GM21423 (cell line): ENCODE results near the gene TRAF6.
"Not testable (repeated sequence)": the region's sequence is repeated elsewhere in the genome, so short reads cannot be mapped to it uniquely, and the experiment has no call there.

Experiments
- ATAC-seq: cut with Tn5 transposase; IDR thresholded peaks from one replicate; pipeline ENCODE4 v1.9.1; 2021; ENCODE audit warnings: mild to moderate bottlenecking, moderate library complexity; ENCODE audit not compliant: unreplicated experiment

TRAF6 gene

DNA sequence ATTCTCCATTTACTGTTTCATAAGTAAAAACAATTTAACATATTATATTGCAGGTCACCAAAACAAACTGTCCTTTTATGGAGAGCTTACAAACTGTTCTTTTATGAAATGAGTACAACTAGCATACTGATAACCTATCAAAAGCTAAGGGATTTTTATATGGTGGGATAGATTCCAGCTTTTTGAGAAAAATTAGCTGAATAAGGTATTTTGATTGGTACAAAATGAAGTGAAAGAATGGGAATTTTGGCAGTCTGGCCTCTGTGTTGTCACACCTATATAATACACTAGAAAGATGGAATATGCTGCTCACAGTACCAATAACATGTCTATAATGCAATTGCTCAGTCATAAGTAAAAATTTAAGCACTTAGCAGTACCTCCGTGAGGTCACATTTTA lies 11.4 kb downstream of the TRAF6 start:
- ATAC-seq, result no peak

- ATAC-seq, result no peak
These were observed 16.7 kb downstream of the TRAF6 start for GRCh38 chr11:36493332-36493731.

- no peak for ATAC-seq
These were observed 17.3 kb downstream of the TRAF6 start for GRCh38 chr11:36492724-36493304.

- ATAC-seq, result no peak
These were observed 19.9 kb downstream of the TRAF6 start for GRCh38 chr11:36490026-36490806.

GRCh38 chr11:36488096-36488495 lies 22.0 kb downstream of the TRAF6 start:
- no peak for ATAC-seq

DNA sequence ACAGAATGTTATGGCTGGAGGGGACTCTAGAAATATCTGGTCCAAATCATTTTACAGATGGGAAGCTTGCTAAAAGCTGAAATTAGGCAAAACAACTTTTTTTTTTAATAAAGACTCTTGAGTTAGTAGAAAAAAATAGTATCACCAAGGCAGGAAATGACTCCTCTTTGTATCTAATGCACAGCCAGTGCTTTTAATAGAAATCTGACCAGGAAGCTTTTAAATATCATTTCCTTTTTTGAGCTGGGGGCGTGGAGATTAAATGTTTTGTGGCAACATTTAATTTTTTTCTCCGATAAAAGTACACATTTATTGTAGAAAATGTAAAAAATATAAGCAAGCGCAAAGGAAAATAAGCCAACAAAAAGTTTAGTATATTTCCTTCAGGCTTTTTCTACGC lies 22.5 kb downstream of the TRAF6 start:
- ATAC-seq, result no peak

DNA sequence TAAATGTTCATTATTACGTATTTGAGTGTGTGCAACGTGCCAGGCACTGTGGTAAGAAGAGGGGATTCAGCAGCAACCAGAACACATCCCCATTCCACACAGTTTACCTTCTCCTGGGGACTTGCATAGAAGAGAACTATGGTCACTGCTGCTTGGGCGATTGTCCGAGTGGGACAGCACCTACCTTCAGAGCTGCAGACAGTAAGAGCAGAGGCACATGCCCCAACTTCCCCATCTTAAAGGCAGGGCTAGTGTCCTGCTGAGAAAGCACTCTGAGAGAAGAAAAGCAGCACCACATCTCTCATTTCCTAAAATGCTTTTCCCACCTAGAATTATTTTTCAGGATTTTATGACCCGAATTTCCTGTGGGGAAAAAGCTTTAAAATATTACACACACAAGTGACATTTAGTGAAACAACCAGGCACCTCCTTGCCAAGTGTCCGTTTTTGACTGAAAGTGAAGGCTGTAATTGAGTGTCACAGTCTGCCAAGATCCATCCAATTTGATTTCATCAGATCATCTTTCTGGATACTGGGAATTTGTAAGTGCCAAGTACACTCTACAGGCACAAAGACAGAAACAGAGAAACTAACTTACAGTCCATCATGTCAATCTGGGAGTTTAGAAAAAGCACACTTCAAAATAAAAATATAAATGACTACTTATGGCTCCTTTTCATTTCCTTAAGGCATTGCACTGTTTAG lies 24.6 kb downstream of the TRAF6 start:
- ATAC-seq, result no peak

GRCh38 chr11:36483042-36483441 lies 27.0 kb downstream of the TRAF6 start:
- ATAC-seq, result not testable (repeated sequence)

GRCh38 chr11:36480833-36481232 lies 29.2 kb downstream of the TRAF6 start:
- no peak for ATAC-seq

DNA sequence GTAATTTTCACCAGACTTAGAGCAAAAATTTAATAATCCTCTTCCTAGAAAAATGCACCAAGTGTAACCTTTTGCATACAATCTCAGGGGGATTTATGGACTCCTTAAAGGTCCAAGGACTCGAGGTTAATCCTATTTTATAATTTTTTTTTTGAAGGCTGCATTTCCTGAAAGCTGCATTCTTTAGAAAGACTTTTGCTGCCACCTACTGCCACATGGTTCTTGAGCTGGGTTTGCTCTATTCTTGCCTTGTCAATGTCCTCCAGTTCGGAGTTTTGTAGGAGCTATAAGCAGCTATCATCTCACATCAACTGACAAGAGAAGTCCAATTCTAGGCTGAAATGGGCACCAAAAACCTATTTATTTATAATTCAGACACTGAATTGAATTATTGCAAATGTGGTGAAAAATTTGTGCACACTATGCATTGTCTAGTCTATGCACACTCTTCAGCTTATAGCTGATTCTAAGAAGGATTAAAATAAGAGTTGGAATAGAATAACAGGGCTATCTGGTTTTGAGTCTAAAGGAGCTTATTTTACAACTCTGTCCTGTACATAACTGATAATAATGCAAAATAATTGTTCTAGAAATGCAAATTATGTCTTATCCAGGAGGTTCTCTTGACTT lies 31.3 kb downstream of the TRAF6 start:
- ATAC-seq, result no peak

GRCh38 chr11:36475192-36475591 lies 34.9 kb downstream of the TRAF6 start:
- ATAC-seq, result no peak

- ATAC-seq, result no peak
These were observed 38.5 kb downstream of the TRAF6 start for GRCh38 chr11:36471577-36471976.

DNA sequence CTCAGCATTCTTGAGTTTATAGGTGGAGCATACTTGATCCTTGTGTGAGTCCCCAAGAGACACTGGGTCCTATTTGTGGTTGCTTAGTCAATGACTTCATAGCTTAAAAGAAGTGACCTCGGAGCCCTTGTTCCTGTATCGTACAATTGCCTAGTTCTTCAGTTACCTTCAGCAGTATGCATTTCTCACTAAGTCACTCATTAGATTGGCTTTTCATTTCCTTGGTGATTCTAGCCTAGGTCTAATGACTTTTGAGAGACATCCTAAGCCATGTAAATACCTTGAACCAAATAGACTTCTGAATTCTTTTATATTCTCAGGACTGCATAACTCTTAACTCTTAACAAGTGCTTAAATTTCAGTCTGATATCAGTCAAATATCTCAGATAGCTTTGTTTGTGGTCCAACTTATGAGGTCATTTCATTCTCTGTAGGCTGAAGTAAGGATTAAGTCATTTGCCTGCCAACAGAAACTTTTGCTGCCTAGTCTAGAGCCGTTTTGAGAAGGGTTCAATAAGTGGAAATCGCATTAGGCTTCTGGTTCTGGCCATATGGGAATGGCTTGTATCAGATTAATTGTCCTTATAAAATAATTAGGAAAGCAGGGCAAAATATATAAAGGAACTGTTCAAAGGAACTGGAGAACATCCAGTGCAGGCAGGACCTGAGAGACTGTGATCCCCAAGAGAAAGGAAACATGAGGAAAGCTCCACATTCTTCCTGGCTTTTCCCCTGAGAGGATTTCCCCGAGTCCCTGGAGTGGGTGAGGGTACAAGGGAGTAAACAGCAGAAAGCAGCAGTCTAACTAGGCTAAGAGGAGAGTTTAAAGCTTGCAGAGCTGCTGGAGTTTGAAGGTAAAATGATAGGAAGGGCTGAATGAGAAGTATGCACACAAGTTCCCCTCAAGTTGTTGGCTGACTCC lies 39.9 kb downstream of the TRAF6 start:
- no peak for ATAC-seq

- no peak for ATAC-seq
These were observed 41.0 kb downstream of the TRAF6 start for GRCh38 chr11:36469063-36469462.

DNA sequence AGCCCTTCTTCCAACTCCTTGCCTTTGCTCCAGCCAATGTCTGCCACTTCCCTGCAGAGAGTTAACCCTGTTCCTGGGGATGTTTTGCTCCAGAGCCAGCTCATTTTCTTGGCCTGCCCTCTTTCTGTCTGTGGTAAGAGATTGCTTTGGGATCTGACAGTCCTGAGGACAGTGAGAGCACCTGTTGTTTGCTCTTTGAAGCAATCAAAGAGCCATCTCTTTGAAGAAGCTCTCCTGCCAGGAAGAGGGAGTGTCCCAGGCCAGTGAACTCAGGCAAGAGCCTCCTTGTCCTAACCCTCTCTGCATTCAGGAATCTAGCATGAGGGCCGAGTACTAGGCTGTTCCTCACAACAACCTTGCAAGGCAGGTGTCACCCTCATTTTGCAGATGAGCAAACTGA lies 42.2 kb downstream of the TRAF6 start:
- no peak for ATAC-seq

- ATAC-seq, result no peak
These were observed 43.1 kb downstream of the TRAF6 start for GRCh38 chr11:36467012-36467411.

DNA sequence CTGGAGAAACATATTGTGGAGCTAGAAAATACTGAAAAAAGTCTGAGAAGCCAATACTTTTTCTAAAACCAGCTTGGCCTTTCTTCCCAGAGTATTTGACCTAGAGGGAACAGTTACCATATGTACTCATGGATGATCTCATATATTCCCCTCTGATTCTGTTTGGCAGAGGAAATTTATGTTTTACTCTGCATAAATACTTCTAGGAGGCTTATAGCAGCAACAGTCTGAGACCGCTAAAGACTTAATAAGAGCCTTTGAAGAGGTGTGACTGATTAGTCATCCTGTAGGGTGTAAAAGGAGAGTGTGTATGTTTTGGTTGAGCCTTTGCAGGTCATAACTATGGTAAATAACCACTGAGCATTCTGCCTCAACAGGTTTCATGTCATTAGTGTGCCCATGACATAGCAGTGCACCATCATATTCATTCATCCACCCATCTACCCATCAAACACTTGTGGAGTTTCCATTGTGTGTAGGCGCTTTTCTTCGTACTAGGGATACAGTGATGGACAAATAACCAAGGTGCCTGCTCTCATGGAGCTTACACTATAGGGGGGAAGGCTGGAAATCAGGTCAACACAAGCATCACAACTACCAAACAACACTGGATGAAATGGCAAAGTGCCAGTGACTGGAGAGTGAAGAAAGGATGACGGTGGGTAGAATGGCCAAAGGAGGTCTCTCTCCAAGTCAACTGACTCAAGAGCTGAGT lies 44.5 kb downstream of the TRAF6 start:
- no peak for ATAC-seq

- ATAC-seq, result no peak
These were observed 45.4 kb downstream of the TRAF6 start for GRCh38 chr11:36464720-36465119.

- no peak for ATAC-seq
These were observed 46.3 kb downstream of the TRAF6 start for GRCh38 chr11:36463781-36464180.

- ATAC-seq, result no peak
These were observed 47.8 kb downstream of the TRAF6 start for GRCh38 chr11:36462321-36462720.
